ENCODE measurements around the gene SRPX2. TPM values are rescaled to one million over a fixed set of nuclear protein-coding genes. Genes with fewer than 3 reads are reported as not detected.
A peak's percentile ranks its signal among the peaks of the same experiment; 100 is the strongest.

SRPX2 gene
- total RNA-seq, 1 donor from 2014 or later = 0.38 TPM

- Mint-ChIP-seq H3K4me1 (ENCODE audit: low read depth) (no peaks in the 10 kb centered on the region), H3K9me3 (ENCODE audit: low read depth) (peaks cover 7% of the 10 kb centered on the region), H3K4me3 (ENCODE audit: low read depth) (no peak overlapping the region), H3K36me3 (ENCODE audit: insufficient read depth) (no peaks in the 10 kb centered on the region), H3K27me3 (no peaks in the 10 kb centered on the region), H3K27ac (no peak overlapping the region)
- no peak for DNase-seq (ENCODE audit: low spot score, unreplicated experiment)
- TF ChIP-seq, protein P1, sequence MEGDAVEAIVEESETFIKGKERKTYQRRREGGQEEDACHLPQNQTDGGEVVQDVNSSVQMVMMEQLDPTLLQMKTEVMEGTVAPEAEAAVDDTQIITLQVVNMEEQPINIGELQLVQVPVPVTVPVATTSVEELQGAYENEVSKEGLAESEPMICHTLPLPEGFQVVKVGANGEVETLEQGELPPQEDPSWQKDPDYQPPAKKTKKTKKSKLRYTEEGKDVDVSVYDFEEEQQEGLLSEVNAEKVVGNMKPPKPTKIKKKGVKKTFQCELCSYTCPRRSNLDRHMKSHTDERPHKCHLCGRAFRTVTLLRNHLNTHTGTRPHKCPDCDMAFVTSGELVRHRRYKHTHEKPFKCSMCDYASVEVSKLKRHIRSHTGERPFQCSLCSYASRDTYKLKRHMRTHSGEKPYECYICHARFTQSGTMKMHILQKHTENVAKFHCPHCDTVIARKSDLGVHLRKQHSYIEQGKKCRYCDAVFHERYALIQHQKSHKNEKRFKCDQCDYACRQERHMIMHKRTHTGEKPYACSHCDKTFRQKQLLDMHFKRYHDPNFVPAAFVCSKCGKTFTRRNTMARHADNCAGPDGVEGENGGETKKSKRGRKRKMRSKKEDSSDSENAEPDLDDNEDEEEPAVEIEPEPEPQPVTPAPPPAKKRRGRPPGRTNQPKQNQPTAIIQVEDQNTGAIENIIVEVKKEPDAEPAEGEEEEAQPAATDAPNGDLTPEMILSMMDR (IDR thresholded peaks at IDR 0.05; ENCODE audit: unreplicated experiment) = no peak
These were observed 43.2 kb upstream of the SRPX2 start for GRCh38 chrX:100600758-100601157.

DNA sequence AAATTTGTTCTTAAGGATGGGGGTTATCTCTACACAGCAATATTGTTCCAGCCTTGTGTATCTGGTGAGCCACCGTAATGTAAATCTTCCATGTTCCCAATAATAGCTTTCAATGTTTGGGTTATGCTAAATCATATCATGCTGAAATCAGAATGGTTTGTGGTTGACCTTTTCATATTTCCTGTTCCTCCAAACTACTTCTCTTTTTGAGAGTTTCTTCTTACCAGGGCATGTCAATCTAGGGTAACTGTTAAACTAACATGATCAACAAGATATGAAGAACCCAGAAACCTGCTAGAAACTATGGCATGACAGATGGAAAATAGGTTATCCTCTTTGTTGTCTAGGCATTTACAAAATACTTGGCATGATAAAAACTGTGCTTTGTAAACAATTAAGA lies 37.2 kb upstream of the SRPX2 start:
- TF ChIP-seq, protein P1 (IDR thresholded peaks at IDR 0.05; ENCODE audit: unreplicated experiment) = no peak
- Mint-ChIP-seq H3K4me3 (ENCODE audit: low read depth) (no peak overlapping the region), H3K9me3 (ENCODE audit: low read depth) (peaks cover 18% of the 10 kb centered on the region), H3K27ac (no peak overlapping the region), H3K4me1 (ENCODE audit: low read depth) (peaks cover 2% of the 10 kb centered on the region), H3K36me3 (ENCODE audit: insufficient read depth) (no peaks in the 10 kb centered on the region), H3K27me3 (no peaks in the 10 kb centered on the region)
- no peak for DNase-seq (ENCODE audit: low spot score, unreplicated experiment)

DNA sequence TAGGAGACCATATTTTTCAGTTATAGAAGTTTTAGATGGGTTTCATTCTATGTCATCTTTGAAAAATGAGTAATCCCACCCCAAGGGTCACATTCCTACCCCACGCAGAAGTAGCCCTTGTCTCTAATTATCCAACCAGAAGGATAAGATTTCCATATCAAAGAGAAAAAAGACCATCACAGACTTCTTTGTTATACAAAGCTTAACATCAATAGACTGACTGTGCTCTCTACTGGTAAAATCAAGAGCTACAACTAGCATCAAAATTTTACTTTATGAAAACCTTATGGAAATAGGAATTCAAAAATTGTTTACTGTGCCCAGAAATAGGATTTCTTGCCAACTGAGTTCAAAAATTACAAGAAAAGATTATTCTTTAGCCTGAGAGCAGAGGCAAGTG lies 34.4 kb upstream of the SRPX2 start:
- no peak overlapping the region for H3K4me3 Mint-ChIP-seq (ENCODE audit: low read depth)
- TF ChIP-seq, protein P1 (IDR thresholded peaks at IDR 0.05; ENCODE audit: unreplicated experiment) = no peak
- H3K36me3 Mint-ChIP-seq (ENCODE audit: insufficient read depth) = no peaks in the 10 kb centered on the region
- DNase-seq (ENCODE audit: low spot score, unreplicated experiment) = no peak
- H3K27me3 Mint-ChIP-seq = no peaks in the 10 kb centered on the region
- H3K27ac Mint-ChIP-seq = no peak overlapping the region
- peaks cover 3% of the 10 kb centered on the region for H3K4me1 Mint-ChIP-seq (ENCODE audit: low read depth)
- H3K9me3 Mint-ChIP-seq (ENCODE audit: low read depth) = peaks cover 26% of the 10 kb centered on the region

GRCh38 chrX:100611951-100612350 lies 32.0 kb upstream of the SRPX2 start:
- peaks cover 5% of the 10 kb centered on the region for H3K4me1 Mint-ChIP-seq (ENCODE audit: low read depth)
- H3K27me3 Mint-ChIP-seq = no peaks in the 10 kb centered on the region
- no peak overlapping the region for H3K27ac Mint-ChIP-seq
- DNase-seq (ENCODE audit: low spot score, unreplicated experiment) = no peak
- TF ChIP-seq, protein P1 (IDR thresholded peaks at IDR 0.05; ENCODE audit: unreplicated experiment) = no peak
- no peak overlapping the region for H3K4me3 Mint-ChIP-seq (ENCODE audit: low read depth)
- H3K9me3 Mint-ChIP-seq (ENCODE audit: low read depth) = peaks cover 24% of the 10 kb centered on the region
- H3K36me3 Mint-ChIP-seq (ENCODE audit: insufficient read depth) = no peaks in the 10 kb centered on the region

GRCh38 chrX:100615005-100615404 lies 29.0 kb upstream of the SRPX2 start:
- no peaks in the 10 kb centered on the region for H3K36me3 Mint-ChIP-seq (ENCODE audit: insufficient read depth)
- TF ChIP-seq, protein P1 (IDR thresholded peaks at IDR 0.05; ENCODE audit: unreplicated experiment) = peak; percentile 62
- H3K27ac Mint-ChIP-seq = peak overlapping the region; percentile 88
- no peak overlapping the region for H3K4me3 Mint-ChIP-seq (ENCODE audit: low read depth)
- peaks cover 3% of the 10 kb centered on the region for H3K4me1 Mint-ChIP-seq (ENCODE audit: low read depth)
- peaks cover 29% of the 10 kb centered on the region for H3K9me3 Mint-ChIP-seq (ENCODE audit: low read depth)
- no peaks in the 10 kb centered on the region for H3K27me3 Mint-ChIP-seq
- no peak for DNase-seq (ENCODE audit: low spot score, unreplicated experiment)
